Measurements from ENCODE around the gene RAB11FIP4. TPM values are rescaled to one million over a fixed set of nuclear protein-coding genes. Genes with fewer than 3 reads are reported as not detected.

Gene RAB11FIP4
- total RNA-seq, 1 donor = 0.72 TPM

- H3K79me2 ChIP-seq (ENCODE audit: insufficient read depth, low read length) = no peaks in the 10 kb centered on the region
- no peak overlapping the region for H3K27ac ChIP-seq (ENCODE audit: low read depth, low read length)
- no peaks in the 10 kb centered on the region for H3K9me3 ChIP-seq (ENCODE audit: low read depth, low read length)
- TF ChIP-seq CTCF (IDR thresholded peaks at IDR 0.05; ENCODE audit: extremely low read depth, low read depth, low read length) = no peak
- H3K4me1 ChIP-seq (ENCODE audit: insufficient read depth, low read length) = no peaks in the 10 kb centered on the region
- H2AFZ ChIP-seq (ENCODE audit: low read length) = no peak overlapping the region
- H3K4me2 ChIP-seq (ENCODE audit: insufficient read depth, low read length) = no peak overlapping the region
- no peaks in the 10 kb centered on the region for H3K36me3 ChIP-seq (ENCODE audit: insufficient read depth, low read length)
- H4K20me1 ChIP-seq (ENCODE audit: insufficient read depth, low read length) = no peaks in the 10 kb centered on the region
- no peak for DNase-seq (ENCODE audit: insufficient read length, low spot score, missing footprints)
- H3K4me3 ChIP-seq (ENCODE audit: insufficient read depth, low read length) = no peak overlapping the region
- peaks cover 32% of the 10 kb centered on the region for H3K27me3 ChIP-seq (ENCODE audit: insufficient read depth, low read length)
Observed at GRCh38 chr17:31405890-31406371, 14.5 kb downstream of the RAB11FIP4 start.

- Histone ChIP-seq H3K9me3 (ENCODE audit: low read depth, low read length) (no peaks in the 10 kb centered on the region), H3K27me3 (ENCODE audit: insufficient read depth, low read length) (peaks cover 38% of the 10 kb centered on the region), H3K4me3 (ENCODE audit: insufficient read depth, low read length) (no peak overlapping the region), H2AFZ (ENCODE audit: low read length) (no peak overlapping the region), H3K4me1 (ENCODE audit: insufficient read depth, low read length) (peaks cover 1% of the 10 kb centered on the region), H3K4me2 (ENCODE audit: insufficient read depth, low read length) (no peak overlapping the region), H3K27ac (ENCODE audit: low read depth, low read length) (no peak overlapping the region), H4K20me1 (ENCODE audit: insufficient read depth, low read length) (no peaks in the 10 kb centered on the region), H3K79me2 (ENCODE audit: insufficient read depth, low read length) (no peaks in the 10 kb centered on the region), H3K36me3 (ENCODE audit: insufficient read depth, low read length) (no peaks in the 10 kb centered on the region)
- DNase-seq (ENCODE audit: insufficient read length, low spot score, missing footprints) = no peak
- TF ChIP-seq CTCF (IDR thresholded peaks at IDR 0.05; ENCODE audit: extremely low read depth, low read depth, low read length) = no peak
Observed at GRCh38 chr17:31408586-31408985, 17.1 kb downstream of the RAB11FIP4 start.

GRCh38 chr17:31411707-31412285 is 20.3 kb downstream of the RAB11FIP4 start:
- no peak overlapping the region for H3K4me2 ChIP-seq (ENCODE audit: insufficient read depth, low read length)

GRCh38 chr17:31412511-31412910 is 21.0 kb downstream of the RAB11FIP4 start:
- Histone ChIP-seq H3K79me2 (ENCODE audit: insufficient read depth, low read length) (no peaks in the 10 kb centered on the region), H3K4me2 (ENCODE audit: insufficient read depth, low read length) (no peak overlapping the region), H3K4me3 (ENCODE audit: insufficient read depth, low read length) (no peak overlapping the region), H3K27ac (ENCODE audit: low read depth, low read length) (no peak overlapping the region), H3K9me3 (ENCODE audit: low read depth, low read length) (no peaks in the 10 kb centered on the region), H3K4me1 (ENCODE audit: insufficient read depth, low read length) (peaks cover 6% of the 10 kb centered on the region), H3K27me3 (ENCODE audit: insufficient read depth, low read length) (peaks cover 23% of the 10 kb centered on the region), H4K20me1 (ENCODE audit: insufficient read depth, low read length) (no peaks in the 10 kb centered on the region), H2AFZ (ENCODE audit: low read length) (no peak overlapping the region), H3K36me3 (ENCODE audit: insufficient read depth, low read length) (no peaks in the 10 kb centered on the region)
- DNase-seq (ENCODE audit: insufficient read length, low spot score, missing footprints) = no peak
- TF ChIP-seq CTCF (IDR thresholded peaks at IDR 0.05; ENCODE audit: extremely low read depth, low read depth, low read length) = no peak

More at GRCh38 chr17:31411707-31412285, 20.3 kb downstream of the RAB11FIP4 start:
- Histone ChIP-seq H3K9me3 (ENCODE audit: low read depth, low read length) (no peaks in the 10 kb centered on the region), H3K27ac (ENCODE audit: low read depth, low read length) (no peak overlapping the region), H3K4me3 (ENCODE audit: insufficient read depth, low read length) (no peak overlapping the region), H3K79me2 (ENCODE audit: insufficient read depth, low read length) (no peaks in the 10 kb centered on the region), H4K20me1 (ENCODE audit: insufficient read depth, low read length) (no peaks in the 10 kb centered on the region), H2AFZ (ENCODE audit: low read length) (no peak overlapping the region), H3K27me3 (ENCODE audit: insufficient read depth, low read length) (peaks cover 29% of the 10 kb centered on the region), H3K4me1 (ENCODE audit: insufficient read depth, low read length) (peaks cover 6% of the 10 kb centered on the region), H3K36me3 (ENCODE audit: insufficient read depth, low read length) (no peaks in the 10 kb centered on the region)
- TF ChIP-seq CTCF (IDR thresholded peaks at IDR 0.05; ENCODE audit: extremely low read depth, low read depth, low read length) = no peak
- no peak for DNase-seq (ENCODE audit: insufficient read length, low spot score, missing footprints)

All from osteoblast (primary cell).